H1 (cell line): Measurements from ENCODE around the gene ADAM12. TPM values are rescaled to one million over a fixed set of nuclear protein-coding genes. Genes with fewer than 3 reads are reported as not detected.

Experiments
- POU5F1 ChIP-seq: IDR thresholded peaks from 2 replicates; pipeline ENCODE4 v1.6.1; 2011; ENCODE audit warnings: low read depth, mild to moderate bottlenecking, low read length, moderate library complexity
- polyA plus RNA-seq, 7 experiments: library from polyadenylated mRNA; depleted of rRNA in 3 of 7; stranded (reverse) in 5 of 7; unstranded in 2 of 7; fragments of >200 nt in 5 of 7; fragments of 200-250 nt in 2 of 7; gene quantifications; 1 replicate in 5 of 7; 2 replicates in 1 of 7; 4 replicates in 1 of 7; pipeline versions ENCODE4 v1.2.1 to v1.2.3, GENCODE V29; 2011 to 2013; ENCODE audit warnings: missing spikeins in 2 of 7, mixed read lengths in 2 of 7
- total RNA-seq: library from RNA; stranded (reverse); fragmentation: NEBNext Ultra II Directional; extraction: Animal tissue kit (Norgen Biotek cat#: 25700); gene quantifications from 2 replicates; pipeline ENCODE4 v1.2.1, GENCODE V29; 2021
- TF ChIP-seq, protein P1 (sequence below): fragments of 300-600 bp; sonication (generic); IDR thresholded peaks from 2 replicates; pipeline ENCODE4 v1.7.1; 2012; ENCODE audit warnings: low read length, moderate library complexity, mild to moderate bottlenecking, inconsistent platforms; ENCODE audit not compliant: insufficient replicate concordance

Gene ADAM12
- total and polyA plus RNA-seq, 2 of the 8 experiments (the other 6 are each of a cell fraction or from before 2014, with no cell fraction given): 0.07 to 0.17 TPM

DNA sequence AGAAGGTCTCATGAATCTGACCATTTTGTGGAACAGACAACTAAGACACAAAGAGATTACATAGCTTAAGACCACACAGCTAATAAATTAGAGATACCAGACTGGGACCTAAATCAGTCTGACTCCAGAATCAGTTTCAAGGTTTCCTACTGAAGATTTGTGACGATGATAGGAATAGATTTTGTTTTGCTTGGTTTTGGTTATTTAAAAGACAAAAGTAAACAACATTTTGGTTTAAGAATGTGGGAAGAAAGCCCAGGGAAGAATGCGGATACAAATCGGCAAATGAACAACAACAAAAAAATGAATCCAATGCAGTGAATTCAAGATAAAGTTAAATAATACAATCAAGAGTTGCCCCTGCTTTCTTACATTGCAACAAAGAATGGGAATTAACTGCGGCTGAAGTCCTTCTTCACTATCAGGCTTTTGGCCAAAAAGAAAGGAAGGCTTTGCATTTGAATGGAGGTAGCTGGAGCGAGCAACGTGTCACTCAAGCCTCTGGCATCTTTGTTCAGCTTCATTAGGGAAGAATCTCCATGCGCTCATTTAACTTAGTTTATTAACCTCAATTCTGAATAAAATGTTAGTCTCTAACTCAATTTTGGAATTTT, 210.8 kb downstream of the ADAM12 start (continued):
- TF ChIP-seq, protein P1, sequence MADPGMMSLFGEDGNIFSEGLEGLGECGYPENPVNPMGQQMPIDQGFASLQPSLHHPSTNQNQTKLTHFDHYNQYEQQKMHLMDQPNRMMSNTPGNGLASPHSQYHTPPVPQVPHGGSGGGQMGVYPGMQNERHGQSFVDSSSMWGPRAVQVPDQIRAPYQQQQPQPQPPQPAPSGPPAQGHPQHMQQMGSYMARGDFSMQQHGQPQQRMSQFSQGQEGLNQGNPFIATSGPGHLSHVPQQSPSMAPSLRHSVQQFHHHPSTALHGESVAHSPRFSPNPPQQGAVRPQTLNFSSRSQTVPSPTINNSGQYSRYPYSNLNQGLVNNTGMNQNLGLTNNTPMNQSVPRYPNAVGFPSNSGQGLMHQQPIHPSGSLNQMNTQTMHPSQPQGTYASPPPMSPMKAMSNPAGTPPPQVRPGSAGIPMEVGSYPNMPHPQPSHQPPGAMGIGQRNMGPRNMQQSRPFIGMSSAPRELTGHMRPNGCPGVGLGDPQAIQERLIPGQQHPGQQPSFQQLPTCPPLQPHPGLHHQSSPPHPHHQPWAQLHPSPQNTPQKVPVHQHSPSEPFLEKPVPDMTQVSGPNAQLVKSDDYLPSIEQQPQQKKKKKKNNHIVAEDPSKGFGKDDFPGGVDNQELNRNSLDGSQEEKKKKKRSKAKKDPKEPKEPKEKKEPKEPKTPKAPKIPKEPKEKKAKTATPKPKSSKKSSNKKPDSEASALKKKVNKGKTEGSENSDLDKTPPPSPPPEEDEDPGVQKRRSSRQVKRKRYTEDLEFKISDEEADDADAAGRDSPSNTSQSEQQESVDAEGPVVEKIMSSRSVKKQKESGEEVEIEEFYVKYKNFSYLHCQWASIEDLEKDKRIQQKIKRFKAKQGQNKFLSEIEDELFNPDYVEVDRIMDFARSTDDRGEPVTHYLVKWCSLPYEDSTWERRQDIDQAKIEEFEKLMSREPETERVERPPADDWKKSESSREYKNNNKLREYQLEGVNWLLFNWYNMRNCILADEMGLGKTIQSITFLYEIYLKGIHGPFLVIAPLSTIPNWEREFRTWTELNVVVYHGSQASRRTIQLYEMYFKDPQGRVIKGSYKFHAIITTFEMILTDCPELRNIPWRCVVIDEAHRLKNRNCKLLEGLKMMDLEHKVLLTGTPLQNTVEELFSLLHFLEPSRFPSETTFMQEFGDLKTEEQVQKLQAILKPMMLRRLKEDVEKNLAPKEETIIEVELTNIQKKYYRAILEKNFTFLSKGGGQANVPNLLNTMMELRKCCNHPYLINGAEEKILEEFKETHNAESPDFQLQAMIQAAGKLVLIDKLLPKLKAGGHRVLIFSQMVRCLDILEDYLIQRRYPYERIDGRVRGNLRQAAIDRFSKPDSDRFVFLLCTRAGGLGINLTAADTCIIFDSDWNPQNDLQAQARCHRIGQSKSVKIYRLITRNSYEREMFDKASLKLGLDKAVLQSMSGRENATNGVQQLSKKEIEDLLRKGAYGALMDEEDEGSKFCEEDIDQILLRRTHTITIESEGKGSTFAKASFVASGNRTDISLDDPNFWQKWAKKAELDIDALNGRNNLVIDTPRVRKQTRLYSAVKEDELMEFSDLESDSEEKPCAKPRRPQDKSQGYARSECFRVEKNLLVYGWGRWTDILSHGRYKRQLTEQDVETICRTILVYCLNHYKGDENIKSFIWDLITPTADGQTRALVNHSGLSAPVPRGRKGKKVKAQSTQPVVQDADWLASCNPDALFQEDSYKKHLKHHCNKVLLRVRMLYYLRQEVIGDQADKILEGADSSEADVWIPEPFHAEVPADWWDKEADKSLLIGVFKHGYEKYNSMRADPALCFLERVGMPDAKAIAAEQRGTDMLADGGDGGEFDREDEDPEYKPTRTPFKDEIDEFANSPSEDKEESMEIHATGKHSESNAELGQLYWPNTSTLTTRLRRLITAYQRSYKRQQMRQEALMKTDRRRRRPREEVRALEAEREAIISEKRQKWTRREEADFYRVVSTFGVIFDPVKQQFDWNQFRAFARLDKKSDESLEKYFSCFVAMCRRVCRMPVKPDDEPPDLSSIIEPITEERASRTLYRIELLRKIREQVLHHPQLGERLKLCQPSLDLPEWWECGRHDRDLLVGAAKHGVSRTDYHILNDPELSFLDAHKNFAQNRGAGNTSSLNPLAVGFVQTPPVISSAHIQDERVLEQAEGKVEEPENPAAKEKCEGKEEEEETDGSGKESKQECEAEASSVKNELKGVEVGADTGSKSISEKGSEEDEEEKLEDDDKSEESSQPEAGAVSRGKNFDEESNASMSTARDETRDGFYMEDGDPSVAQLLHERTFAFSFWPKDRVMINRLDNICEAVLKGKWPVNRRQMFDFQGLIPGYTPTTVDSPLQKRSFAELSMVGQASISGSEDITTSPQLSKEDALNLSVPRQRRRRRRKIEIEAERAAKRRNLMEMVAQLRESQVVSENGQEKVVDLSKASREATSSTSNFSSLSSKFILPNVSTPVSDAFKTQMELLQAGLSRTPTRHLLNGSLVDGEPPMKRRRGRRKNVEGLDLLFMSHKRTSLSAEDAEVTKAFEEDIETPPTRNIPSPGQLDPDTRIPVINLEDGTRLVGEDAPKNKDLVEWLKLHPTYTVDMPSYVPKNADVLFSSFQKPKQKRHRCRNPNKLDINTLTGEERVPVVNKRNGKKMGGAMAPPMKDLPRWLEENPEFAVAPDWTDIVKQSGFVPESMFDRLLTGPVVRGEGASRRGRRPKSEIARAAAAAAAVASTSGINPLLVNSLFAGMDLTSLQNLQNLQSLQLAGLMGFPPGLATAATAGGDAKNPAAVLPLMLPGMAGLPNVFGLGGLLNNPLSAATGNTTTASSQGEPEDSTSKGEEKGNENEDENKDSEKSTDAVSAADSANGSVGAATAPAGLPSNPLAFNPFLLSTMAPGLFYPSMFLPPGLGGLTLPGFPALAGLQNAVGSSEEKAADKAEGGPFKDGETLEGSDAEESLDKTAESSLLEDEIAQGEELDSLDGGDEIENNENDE: peak; percentile 84
- TF ChIP-seq POU5F1: peak; percentile 40; the same call in 1 of the 2 replicates
